Measurements from ENCODE around the gene TTLL13.
"Not testable (repeated sequence)": the region's sequence is repeated elsewhere in the genome, so short reads cannot be mapped to it uniquely, and the experiment has no call there.

The TTLL13 gene

DNA sequence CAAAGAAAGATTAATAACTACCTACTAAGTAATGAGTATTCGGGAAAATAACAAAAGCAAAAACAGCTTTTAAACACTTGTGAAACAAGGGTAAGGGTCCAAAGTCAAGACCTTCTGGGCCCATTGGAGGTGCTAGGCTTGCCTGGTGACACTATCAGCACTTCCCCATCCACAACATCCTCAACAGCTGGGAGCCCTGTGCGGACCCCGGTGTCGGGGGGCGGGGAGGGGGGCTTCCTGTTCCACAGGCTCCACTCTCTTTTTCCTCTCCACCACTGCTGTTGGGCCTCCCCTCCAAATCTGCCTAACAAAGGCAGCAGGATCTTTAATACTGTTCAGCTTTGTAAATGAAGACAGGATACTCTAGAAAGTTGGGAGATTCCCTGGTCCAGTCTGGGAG is 37.7 kb downstream of the TTLL13 start:
- DNase-seq (ENCODE audit: low read depth in 3 of 3) = no peak

DNA sequence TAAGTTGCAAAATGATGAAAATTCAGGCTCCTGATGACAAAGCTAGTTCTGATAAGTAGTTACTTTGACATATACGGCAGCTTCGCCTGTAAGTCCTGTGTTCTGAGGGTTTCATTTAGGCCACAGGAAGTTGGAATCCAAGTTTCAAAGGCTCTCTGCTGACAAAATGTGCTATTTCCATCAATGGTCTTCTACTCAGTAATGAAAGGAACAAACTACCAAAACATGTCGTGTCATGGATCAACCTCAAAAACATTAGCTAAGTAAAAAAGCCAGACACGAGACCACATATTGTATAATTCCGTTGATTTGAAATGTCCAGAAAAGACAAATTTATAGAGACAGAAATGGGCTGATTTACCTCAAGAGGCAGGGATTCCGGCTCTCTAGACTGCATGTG is 38.6 kb downstream of the TTLL13 start:
- no peak for DNase-seq (ENCODE audit: low read depth in 3 of 3)

DNA sequence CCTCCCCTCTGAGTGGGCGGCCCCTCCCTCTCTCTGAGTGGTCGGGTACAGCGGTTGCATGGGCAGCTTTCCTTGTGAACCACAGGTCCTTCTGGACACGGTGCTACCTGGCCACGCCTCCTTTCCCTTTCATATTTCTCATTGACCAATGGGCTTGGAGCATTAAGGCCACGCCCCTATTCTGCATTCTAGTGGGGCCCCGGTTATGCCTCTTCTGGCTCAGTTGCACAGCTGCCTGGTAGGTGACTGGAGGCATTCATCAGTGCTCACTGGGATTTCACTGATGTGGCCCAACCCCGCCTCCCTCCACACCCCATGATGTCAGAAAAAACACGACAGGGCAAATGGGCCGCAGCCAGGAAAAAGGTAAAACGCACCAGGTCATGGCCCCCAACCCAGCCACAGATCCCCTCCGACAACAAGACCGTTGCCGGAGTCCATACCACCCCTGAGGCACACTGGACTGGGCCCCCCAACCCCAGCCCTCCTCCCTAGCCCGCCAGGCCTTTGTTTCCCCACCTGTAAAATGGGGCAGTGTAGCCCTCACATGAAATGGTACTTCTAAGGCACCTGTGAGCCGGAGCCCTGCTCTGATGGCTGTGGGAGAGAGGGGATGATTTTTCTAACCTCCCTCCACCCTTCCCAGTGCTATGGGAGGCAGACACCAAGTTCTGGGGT is 42.5 kb downstream of the TTLL13 start:
- no peak for DNase-seq (ENCODE audit: low read depth in 3 of 3)

DNA sequence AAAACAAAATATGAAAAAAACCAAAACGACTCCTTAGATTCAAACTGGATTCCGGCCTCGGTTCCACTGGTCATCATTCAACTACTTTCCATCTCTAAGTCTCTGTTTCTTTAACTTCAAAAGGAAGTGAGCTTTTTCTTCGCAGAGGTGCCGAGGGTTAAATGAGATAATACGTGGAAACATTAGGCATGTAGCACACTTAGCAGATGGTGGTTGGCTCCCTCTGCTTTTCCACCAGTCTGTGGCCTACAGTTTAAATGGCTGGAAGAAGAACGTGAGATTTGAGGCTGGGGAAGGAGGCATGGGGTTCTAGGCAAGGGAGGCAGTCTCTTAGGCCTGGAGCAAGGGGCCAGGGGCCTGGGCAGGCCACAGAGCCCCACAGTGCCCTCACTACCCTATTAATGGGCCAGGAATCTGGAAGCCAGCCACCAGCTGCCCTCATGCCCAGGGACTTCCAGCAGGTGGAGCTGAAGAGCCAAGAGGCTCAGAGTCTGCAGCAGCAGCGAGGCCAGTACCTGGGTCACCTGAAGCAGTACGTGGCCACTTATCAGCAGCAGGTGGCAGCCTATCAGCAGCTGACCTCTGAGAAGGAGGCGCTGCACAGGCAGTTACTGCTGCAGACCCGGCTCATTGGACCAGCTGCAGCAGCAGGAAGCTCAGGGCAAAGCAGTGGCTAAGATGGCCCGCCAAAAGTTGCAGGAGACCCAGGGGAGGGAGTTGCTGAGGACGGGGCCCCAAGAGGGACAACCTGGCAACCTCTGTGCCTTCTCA is 43.9 kb downstream of the TTLL13 start:
- DNase-seq (ENCODE audit: low read depth in 3 of 3) = peak; percentile 45 to 54 (median 52)

DNA sequence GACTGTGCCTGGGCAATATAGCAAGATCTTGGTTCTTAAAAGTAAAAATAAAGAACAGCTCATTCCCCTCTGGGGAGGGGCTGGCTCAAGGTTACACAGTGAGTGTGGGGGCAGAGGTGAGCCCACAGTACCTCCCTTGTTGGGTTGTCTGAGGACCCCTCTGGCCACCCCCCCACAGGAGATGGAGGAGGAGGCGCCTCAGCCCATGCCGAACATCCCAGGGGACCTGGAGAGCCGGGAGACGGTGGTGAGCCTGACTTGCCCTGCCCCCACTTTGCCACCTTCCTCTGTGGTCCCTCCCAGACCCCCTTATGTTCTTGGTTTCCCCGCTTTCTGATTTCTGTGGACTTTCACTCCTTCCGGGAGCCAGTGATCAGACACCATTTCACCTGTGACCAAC is 44.8 kb downstream of the TTLL13 start:
- DNase-seq (ENCODE audit: low read depth in 3 of 3) = no peak

DNA sequence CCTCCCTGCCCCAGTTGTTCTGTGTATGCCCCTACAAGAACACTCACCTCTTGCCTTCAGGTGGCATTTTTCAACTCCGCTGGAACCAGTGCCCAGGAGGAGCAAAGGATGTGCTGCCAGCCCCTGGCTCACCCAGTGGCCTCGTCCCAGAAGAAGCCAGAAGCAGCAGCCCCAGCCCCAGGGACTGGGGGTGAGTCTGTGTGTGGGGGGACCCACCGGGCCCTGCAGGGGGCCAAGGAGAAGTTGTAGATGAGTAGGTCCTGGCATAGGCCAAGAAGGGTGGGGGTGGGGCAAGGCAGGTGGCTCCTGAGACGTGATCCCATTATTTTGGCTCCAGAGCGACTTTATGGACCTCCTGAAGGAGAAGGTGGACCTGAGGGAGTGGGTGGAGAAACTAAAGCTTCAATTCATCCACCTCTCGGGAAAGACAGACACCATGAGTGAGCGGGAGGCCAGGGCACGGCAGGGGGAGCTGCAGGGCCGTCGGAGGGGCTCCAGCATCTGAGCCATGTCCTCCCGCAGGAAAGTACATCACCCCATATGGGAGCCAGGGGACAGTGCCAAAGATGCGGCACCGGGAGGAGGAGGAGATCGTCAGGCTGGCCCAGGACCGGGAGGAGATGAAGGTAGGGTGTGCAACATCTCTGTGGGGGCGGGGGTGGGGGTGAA is 45.4 kb downstream of the TTLL13 start:
- DNase-seq (ENCODE audit: low read depth in 3 of 3) = no peak

DNA sequence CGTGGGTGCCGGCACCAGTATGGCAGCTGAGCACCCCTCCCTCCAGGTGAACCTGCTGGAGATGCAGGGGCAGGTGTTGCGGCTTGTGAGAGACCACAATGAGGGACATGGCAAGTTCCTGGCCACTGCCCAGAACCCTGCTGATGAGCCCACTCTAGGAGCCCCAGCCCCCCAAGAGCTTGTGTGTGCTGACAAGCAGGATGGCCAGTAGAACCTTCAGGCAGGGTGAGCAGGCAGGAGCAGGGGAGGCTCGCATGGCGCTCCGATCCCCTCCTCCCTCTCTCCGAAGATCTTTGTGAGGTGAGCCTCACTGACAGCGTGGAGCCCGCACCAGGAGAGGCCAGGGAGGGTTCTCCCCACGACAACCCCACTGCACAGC is 45.9 kb downstream of the TTLL13 start:
- DNase-seq (ENCODE audit: low read depth in 3 of 3) = no peak

DNA sequence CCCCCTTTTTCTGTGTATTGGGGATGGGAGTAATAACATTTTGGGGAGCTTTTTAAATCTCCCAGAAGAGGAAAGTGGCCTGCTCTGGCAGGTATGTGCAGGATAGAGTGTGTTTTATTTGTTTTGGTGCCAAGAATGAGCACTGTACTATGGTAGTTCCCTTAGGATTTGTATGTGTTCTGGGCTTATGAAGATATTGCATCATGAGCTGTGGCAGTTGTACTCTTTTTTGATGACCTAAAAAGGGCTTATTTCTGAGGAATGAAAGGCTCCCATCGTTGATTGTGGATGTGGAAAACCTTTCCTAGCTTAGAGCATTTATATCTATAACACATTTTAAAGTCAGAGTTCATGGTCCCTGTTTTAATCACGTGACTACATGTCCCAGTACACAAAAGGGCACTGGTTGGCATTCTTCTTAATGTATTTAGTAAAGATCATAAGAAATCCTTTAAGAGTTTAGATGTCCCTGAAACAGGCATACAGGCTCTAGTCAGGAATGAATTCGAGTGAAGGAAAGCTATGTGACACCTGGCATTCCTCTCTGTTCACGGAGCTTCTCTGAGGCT is 47.0 kb downstream of the TTLL13 start:
- not testable (repeated sequence) for DNase-seq (ENCODE audit: low read depth in 3 of 3)

DNA sequence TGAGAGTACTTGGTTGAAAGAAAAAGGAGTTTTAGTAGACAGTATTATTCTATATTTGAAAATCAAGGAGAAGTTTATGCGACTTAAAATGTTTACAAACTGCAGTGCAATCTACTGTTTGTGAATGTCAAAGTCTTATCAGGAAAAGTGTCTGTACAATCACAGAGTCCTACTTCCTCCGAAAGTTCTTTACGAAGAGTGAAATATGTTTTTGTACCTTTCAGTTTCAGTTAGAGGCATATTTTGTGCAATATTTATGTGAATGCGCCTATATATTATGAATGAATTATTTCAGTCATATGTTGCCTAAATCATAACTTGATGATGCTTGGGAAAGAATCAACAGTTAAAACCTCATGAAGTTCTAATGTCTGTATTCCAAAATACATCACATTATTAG is 47.7 kb downstream of the TTLL13 start:
- DNase-seq (ENCODE audit: low read depth in 3 of 3) = no peak

DNA sequence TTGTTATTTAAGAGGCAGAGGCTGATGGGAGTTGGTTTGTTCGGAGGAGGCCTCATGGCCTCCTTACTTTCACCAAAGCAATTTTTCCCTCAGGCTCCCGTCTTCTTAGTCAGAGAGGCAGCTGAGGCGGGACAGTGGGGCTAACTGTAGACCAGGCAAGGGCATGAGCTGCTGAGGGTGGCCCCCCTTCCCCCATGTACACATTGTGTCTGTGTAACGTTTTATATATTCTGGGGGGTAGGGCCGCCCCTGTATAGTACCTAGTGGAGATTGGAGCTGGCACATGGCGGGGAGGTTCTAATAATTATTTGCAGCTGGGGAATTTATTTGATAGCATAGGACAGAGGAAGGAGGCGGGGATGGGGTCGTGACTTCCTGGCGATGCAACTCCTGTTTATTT is 51.2 kb downstream of the TTLL13 start:
- no peak for DNase-seq (ENCODE audit: low read depth in 3 of 3)

DNA sequence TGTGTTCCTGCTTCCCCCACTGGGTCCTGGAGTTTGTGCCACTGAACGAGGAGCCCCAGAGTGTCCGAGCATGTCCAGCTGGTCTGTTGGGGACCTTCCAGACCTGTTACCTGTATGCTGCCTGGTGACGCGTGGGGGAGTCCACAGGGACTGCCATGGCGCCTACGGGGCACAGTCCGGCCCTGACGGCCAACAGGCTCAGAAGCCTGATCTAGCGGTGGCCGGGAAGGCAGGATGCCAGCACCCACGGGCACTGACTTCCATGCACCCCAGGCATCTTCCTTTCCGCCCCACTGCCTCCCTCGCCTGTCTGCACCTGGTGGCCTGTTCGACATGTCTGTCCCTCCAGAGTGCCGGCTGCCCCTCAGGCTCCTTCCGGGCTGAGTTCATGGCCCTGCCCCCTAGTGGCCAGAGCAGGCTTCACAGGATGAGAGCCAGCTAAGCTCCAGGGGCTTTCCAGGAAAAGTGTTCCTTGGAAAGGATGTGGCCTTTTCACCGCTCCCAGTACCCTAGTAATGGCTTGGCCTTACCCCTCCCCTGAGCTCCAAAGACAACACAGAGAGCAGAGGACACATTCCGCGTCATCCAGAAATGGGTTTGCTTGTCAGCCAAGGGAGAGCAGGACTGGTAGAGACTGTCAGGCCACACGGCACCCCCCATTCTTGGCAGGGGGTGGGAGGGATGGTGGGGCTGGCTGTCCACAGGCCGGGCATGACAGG is 51.8 kb downstream of the TTLL13 start:
- peak; percentile 26 to 39 (median 30) for DNase-seq (ENCODE audit: low read depth in 3 of 3)

DNA sequence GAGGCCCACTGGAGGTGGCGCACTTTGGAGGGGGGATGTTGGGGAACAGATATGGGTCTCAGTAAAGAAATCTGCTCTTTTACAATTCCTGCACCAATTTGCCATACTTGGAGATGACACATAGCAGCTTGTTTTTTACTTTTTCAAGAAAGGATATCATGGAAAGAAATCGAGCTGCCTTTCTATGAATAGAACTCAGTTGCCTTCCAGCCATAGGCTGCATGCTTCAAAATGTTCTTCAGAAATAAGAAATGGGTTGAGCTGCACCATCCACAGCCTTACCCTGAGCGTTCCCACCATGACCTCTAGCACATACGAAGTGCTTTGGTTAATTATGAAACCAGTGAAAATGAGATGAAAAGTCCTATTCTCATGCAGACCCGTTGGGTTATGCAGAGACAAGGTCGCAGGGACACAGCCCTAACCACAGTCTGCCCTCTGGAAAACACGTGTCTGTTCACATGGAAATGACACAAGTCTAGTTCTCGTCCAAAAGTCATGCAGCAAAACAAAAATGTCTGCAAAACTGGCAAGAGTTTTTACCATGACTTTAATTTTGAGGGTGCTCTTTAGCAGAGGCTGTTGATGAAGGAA is 52.4 kb downstream of the TTLL13 start:
- DNase-seq (ENCODE audit: low read depth in 3 of 3) = no peak

DNA sequence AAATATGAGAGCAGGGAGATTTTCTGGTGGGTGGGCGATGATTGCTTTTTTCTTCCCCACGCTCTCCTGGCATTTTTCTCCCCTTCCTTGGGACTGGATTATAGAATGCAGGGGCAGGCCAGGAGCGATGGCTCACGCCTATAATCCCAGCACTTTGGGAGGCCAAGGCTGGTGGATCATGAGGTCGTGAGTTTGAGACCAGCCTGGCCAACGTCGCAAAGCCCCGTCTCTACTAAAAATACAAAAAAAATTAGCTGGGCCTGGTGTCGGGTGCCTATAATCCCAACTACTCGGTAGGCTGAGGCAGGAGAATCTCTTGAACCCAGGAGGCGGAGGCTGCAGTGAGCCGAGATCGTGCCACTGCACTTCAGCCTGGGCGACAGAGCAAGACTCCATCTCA is 56.0 kb downstream of the TTLL13 start:
- not testable (repeated sequence) for DNase-seq (ENCODE audit: low read depth in 3 of 3)

DNA sequence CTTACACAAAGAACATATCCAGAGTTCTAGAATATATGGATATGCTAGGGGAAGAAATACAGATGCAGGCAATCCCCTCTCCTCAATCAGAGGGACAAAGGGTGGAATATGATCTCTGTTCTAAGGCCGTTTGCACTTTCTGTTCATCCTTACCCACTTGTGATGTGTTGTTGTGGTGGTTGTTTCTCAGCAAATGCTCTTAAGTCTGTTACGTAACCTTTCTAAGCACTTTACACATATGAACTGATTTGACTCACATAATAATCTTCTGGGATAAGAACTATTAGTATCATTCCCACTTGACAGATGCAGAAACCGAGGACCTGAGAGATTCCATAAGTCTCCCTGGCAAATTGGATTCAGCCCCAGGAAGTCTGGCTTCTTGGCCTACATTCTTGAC is 56.6 kb downstream of the TTLL13 start:
- DNase-seq (ENCODE audit: low read depth in 3 of 3) = no peak

DNA sequence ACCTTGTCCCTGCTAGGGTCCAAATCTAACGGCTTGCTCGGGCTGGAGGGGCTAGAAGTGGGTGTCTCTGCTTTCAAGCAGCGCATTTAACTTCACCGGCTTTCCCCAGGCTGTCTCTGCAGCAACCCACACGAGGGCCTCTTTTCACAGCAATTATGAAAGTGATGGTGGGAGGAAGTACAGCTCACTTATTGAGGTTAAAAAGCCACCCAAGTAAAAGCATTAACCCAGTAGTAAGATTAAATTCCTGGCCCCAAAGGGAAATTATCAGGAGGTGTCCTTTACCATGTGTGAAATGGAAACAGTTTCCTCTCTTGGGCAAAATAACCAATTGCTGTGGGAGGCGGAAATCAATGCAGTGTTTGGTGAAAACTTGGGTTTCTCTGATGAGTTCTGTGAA is 57.2 kb downstream of the TTLL13 start:
- DNase-seq (ENCODE audit: low read depth in 3 of 3) = no peak

DNA sequence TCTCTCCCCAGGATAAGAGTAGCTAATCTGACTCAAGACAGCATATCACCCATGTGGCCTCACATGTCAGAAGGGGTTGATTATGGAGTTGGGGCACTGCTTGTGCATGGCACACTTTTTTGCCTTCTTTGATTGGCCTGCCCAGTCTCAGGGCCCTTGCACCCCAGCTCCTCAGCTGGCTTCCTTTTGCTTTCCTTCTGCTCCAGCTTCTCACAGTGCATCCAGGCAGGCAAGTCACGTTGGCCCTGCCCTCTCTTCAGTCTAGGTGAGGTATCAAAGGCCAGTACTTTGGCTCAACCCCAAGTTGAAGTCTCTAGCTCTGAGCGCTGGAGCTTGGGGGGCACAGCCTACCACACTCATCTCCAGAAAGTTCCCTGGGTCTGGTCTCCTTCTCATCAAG is 58.3 kb downstream of the TTLL13 start:
- DNase-seq (ENCODE audit: low read depth in 3 of 3) = no peak

DNA sequence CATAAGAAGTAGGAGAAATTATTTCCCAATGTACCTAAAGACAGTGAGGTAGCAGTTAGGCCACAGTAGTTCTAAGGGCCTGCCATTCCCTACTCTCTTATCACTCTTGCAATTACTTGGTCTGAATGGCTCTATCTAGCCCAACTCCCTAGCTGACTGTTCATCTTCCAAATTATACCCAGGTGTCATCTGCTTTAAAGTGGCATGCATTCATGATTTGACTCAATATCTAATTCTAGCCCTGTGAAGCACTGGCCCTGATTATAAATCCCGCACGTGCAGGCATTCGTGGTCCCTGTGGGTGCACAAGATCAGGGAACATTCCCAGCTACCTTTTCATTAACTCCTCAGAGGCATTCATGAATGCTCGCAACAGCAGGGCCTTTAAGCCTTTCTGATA is 59.7 kb downstream of the TTLL13 start:
- no peak for DNase-seq (ENCODE audit: low read depth in 3 of 3)
